Loucy (cell line): ENCODE measurements around the gene GFER.

ENCODE experiments used
- H2AFZ ChIP-seq: fragments of 200-600 bp; sonication (generic); 2 replicates; pipeline ENCODE4 v1.6.0; 2016; ENCODE audit warnings: antibody characterized with exemption, mild to moderate bottlenecking, low read length, moderate library complexity
- H3F3A ChIP-seq: fragments of 200-600 bp; 2 replicates; pipeline ENCODE4 v1.6.0; 2016; ENCODE audit warnings: antibody characterized with exemption, low read depth, mild to moderate bottlenecking
- H3K27me3 ChIP-seq: fragments of 200-600 bp; sonication (generic); 2 replicates; pipeline ENCODE4 v1.6.1; 2014; ENCODE audit warnings: low read length, mild to moderate bottlenecking; ENCODE audit not compliant: insufficient read depth, poor library complexity, severe bottlenecking
- H3K36me3 ChIP-seq: fragments of 200-600 bp; sonication (generic); 2 replicates; pipeline ENCODE4 v1.6.1; 2016; ENCODE audit warnings: low read length; ENCODE audit not compliant: insufficient read depth
- H3K4me1 ChIP-seq: fragments of 200-600 bp; sonication (generic); 2 replicates; pipeline ENCODE4 v1.5.1; 2014; ENCODE audit warnings: low read length, mild to moderate bottlenecking; ENCODE audit not compliant: insufficient read depth, poor library complexity, severe bottlenecking
- H3K4me2 ChIP-seq: fragments of 200-600 bp; sonication (generic); 2 replicates; pipeline ENCODE4 v1.6.0; 2014; ENCODE audit warnings: antibody characterized with exemption, low read length, low read depth, mild to moderate bottlenecking; ENCODE audit not compliant: poor library complexity, severe bottlenecking
- H3K4me3 ChIP-seq: fragments of 200-600 bp; sonication (generic); 2 replicates; pipeline ENCODE4 v1.5.1; 2014; ENCODE audit warnings: low read length, mild to moderate bottlenecking, mixed read lengths; ENCODE audit not compliant: poor library complexity, severe bottlenecking
- H3K79me2 ChIP-seq: fragments of 200-600 bp; sonication (generic); 2 replicates; pipeline ENCODE4 v1.6.1; 2014; ENCODE audit warnings: low read length; ENCODE audit not compliant: insufficient read depth
- H3K9ac ChIP-seq: fragments of 200-600 bp; sonication (generic); 2 replicates; pipeline ENCODE4 v1.6.0; 2014; ENCODE audit warnings: mild to moderate bottlenecking, low read depth, low read length, moderate library complexity; ENCODE audit not compliant: poor library complexity, severe bottlenecking
- H3K9me2 ChIP-seq: fragments of 200-600 bp; sonication (generic); replicated peaks from 2 replicates; pipeline ENCODE4 v1.6.1; 2016; ENCODE audit warnings: low read depth, low read length, mixed read lengths
- H3K9me3 ChIP-seq: fragments of 200-600 bp; sonication (generic); 2 replicates; pipeline ENCODE4 v1.6.1; 2014; ENCODE audit warnings: mild to moderate bottlenecking, antibody characterized with exemption, low read length, low read depth; ENCODE audit not compliant: insufficient read depth
- H4K20me1 ChIP-seq: fragments of 200-600 bp; sonication (generic); 2 replicates; pipeline ENCODE4 v1.6.0; 2014; ENCODE audit warnings: antibody characterized with exemption, low read length, mild to moderate bottlenecking; ENCODE audit not compliant: insufficient read depth, poor library complexity, severe bottlenecking
- CTCF ChIP-seq: fragments of 200-600 bp; sonication (generic); conservative IDR thresholded peaks from 2 replicates; pipeline ENCODE4 v1.5.1; 2014; ENCODE audit warnings: mild to moderate bottlenecking, antibody characterized with exemption, low read length
- EZH2phosphoT487 ChIP-seq: fragments of 200-600 bp; IDR thresholded peaks from 2 replicates; pipeline ENCODE4 v1.6.1; 2018; ENCODE audit warnings: antibody characterized with exemption, mild to moderate bottlenecking, moderate library complexity, borderline replicate concordance

Gene GFER

GRCh38 chr16:2029350-2029749, 45.4 kb downstream of the GFER start:
- no peaks in the 10 kb centered on the region for H3F3A ChIP-seq
- no peak overlapping the region for H3K9ac ChIP-seq
- H3K4me3 ChIP-seq: no peak overlapping the region
- H2AFZ ChIP-seq: no peak overlapping the region
- H3K36me3 ChIP-seq: no peaks in the 10 kb centered on the region
- H4K20me1 ChIP-seq: no peaks in the 10 kb centered on the region
- no peaks in the 10 kb centered on the region for H3K4me1 ChIP-seq
- H3K9me3 ChIP-seq: no peaks in the 10 kb centered on the region
- H3K27me3 ChIP-seq: peaks cover 4% of the 10 kb centered on the region
- TF ChIP-seq CTCF (no peak), EZH2phosphoT487 (no peak)
- no peaks in the 10 kb centered on the region for H3K9me2 ChIP-seq
- no peaks in the 10 kb centered on the region for H3K79me2 ChIP-seq
- no peak overlapping the region for H3K4me2 ChIP-seq

DNA sequence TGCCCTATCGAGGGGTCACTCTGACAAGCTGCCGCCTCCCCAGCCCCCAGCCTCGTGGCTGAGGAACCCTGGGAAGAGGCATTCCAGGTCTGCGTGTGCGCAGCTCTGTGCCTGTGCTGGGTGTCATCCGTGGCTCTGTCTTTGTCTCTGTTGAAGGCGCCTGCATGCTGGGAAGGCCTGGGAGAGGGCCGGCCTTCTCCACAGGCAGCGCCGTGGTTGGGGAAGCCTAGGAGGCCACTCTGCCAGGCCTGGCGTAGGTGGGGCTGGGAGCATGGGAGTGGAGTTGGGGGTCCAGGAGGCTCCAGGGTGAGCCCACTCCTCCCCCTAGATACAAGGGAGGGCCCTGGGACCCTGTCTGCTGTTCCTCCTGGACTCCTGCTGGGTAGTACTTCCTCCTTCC, 46.0 kb downstream of the GFER start:
- H3F3A ChIP-seq: no peaks in the 10 kb centered on the region
- H3K4me2 ChIP-seq: no peak overlapping the region
- no peak overlapping the region for H3K9ac ChIP-seq
- no peaks in the 10 kb centered on the region for H3K4me1 ChIP-seq
- no peak overlapping the region for H3K4me3 ChIP-seq
- H3K27me3 ChIP-seq: peaks cover 4% of the 10 kb centered on the region
- no peaks in the 10 kb centered on the region for H3K9me3 ChIP-seq
- H3K79me2 ChIP-seq: no peaks in the 10 kb centered on the region
- H2AFZ ChIP-seq: no peak overlapping the region
- no peaks in the 10 kb centered on the region for H4K20me1 ChIP-seq
- TF ChIP-seq EZH2phosphoT487: no peak
- TF ChIP-seq CTCF: no peak
- no peaks in the 10 kb centered on the region for H3K36me3 ChIP-seq
- no peaks in the 10 kb centered on the region for H3K9me2 ChIP-seq

GRCh38 chr16:2031081-2031577, 47.1 kb downstream of the GFER start:
- Histone ChIP-seq H2AFZ (no peak overlapping the region), H3K27me3 (peaks cover 4% of the 10 kb centered on the region), H4K20me1 (no peaks in the 10 kb centered on the region), H3K79me2 (no peaks in the 10 kb centered on the region), H3K9me2 (no peaks in the 10 kb centered on the region), H3K36me3 (no peaks in the 10 kb centered on the region), H3K4me1 (no peaks in the 10 kb centered on the region), H3K9me3 (no peaks in the 10 kb centered on the region), H3F3A (no peaks in the 10 kb centered on the region), H3K4me2 (no peak overlapping the region), H3K9ac (no peak overlapping the region), H3K4me3 (no peak overlapping the region)
- no peak for TF ChIP-seq EZH2phosphoT487
- no peak for TF ChIP-seq CTCF
